ENCODE data around the gene PDE6G.

DNA sequence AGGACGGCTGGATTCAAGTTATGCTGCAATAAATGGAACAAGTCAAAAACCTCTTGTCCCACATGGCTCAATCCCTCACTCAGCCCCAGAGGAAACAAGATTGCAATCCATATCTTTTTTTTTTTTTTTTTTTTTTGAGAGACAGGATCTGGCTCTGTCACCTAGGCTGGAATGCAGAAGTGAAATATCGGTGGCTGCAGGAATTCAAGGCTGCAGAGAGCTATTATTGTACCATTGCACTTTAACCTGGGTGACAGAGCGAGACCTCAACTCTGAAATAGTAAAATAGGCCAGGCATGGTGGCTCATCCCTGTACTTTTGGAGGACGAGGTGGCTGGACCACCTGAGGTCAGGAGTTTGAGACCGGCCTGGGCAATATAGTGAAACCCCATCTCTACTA is 2.7 kb upstream of the PDE6G start:
- TF ChIP-seq, protein P1, sequence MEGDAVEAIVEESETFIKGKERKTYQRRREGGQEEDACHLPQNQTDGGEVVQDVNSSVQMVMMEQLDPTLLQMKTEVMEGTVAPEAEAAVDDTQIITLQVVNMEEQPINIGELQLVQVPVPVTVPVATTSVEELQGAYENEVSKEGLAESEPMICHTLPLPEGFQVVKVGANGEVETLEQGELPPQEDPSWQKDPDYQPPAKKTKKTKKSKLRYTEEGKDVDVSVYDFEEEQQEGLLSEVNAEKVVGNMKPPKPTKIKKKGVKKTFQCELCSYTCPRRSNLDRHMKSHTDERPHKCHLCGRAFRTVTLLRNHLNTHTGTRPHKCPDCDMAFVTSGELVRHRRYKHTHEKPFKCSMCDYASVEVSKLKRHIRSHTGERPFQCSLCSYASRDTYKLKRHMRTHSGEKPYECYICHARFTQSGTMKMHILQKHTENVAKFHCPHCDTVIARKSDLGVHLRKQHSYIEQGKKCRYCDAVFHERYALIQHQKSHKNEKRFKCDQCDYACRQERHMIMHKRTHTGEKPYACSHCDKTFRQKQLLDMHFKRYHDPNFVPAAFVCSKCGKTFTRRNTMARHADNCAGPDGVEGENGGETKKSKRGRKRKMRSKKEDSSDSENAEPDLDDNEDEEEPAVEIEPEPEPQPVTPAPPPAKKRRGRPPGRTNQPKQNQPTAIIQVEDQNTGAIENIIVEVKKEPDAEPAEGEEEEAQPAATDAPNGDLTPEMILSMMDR (IDR thresholded peaks at IDR 0.05; ENCODE audit: extremely low read depth in 1 of 2, insufficient read depth in 1 of 2, low read depth in 1 of 2, low read length in 2 of 2), result no peak
- TF ChIP-seq, protein P2, sequence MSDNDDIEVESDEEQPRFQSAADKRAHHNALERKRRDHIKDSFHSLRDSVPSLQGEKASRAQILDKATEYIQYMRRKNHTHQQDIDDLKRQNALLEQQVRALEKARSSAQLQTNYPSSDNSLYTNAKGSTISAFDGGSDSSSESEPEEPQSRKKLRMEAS (IDR thresholded peaks at IDR 0.05; ENCODE audit: insufficient read depth, insufficient read length), result no peak
- no peak for TF ChIP-seq POLR2A (IDR thresholded peaks at IDR 0.05; ENCODE audit: low read depth, low read length)
- no peak for TF ChIP-seq EZH2 (IDR thresholded peaks at IDR 0.05; ENCODE audit: borderline replicate concordance, low read depth, low read length, severe bottlenecking)
- no peak for TF ChIP-seq MYC (IDR thresholded peaks at IDR 0.05; ENCODE audit: low read depth, low read length)
- no peak for TF ChIP-seq POLR2AphosphoS5 (IDR thresholded peaks at IDR 0.05; ENCODE audit: insufficient read depth, low read depth, low read length)
- TF ChIP-seq FOS (IDR thresholded peaks at IDR 0.05; ENCODE audit: borderline replicate concordance, insufficient read depth, low read length), result no peak
- no peak for TF ChIP-seq JUN (IDR thresholded peaks at IDR 0.05; ENCODE audit: borderline replicate concordance, insufficient read depth, insufficient read length, low read depth)
- TF ChIP-seq GATA2 (IDR thresholded peaks at IDR 0.05; ENCODE audit: insufficient read depth, insufficient read length, low read depth, low read length), result no peak

All from endothelial cell of umbilical vein (primary cell).